GM23248 (cell line): ENCODE data around the gene AGAP1. TPM values are rescaled to one million over a fixed set of nuclear protein-coding genes. Genes with fewer than 3 reads are reported as not detected.
A peak's percentile ranks its signal among the peaks of the same experiment; 100 is the strongest.

Source experiments
- DNase-seq: peaks from one replicate; pipeline ENCODE4 v3.0.0-alpha.2; 2015
- H2AFZ ChIP-seq: fragments of 200-600 bp; sonication (generic); 2 replicates; pipeline ENCODE4 v1.6.1; 2016; ENCODE audit warnings: antibody characterized with exemption
- H3F3A ChIP-seq: fragments of 200-600 bp; sonication (generic); 2 replicates; pipeline ENCODE4 v1.6.1; 2016; ENCODE audit warnings: mild to moderate bottlenecking, antibody characterized with exemption, mixed run types; ENCODE audit not compliant: insufficient read depth
- H3K27ac ChIP-seq: fragments of 200-600 bp; sonication (generic); 2 replicates; pipeline ENCODE4 v1.5.1; 2016; ENCODE audit warnings: mild to moderate bottlenecking
- H3K27me3 ChIP-seq: fragments of 200-600 bp; sonication (generic); replicated peaks from 2 replicates; pipeline ENCODE4 v1.6.1; 2016; ENCODE audit warnings: mild to moderate bottlenecking; ENCODE audit not compliant: insufficient read depth
- H3K36me3 ChIP-seq: fragments of 200-600 bp; sonication (generic); 2 replicates; pipeline ENCODE4 v1.6.1; 2016; ENCODE audit warnings: low read depth, mild to moderate bottlenecking
- H3K4me1 ChIP-seq: fragments of 200-600 bp; sonication (generic); 2 replicates; pipeline ENCODE4 v1.6.1; 2016; ENCODE audit warnings: mild to moderate bottlenecking; ENCODE audit not compliant: insufficient read depth
- H3K4me2 ChIP-seq: fragments of 200-600 bp; sonication (generic); one replicate; pipeline ENCODE4 v1.6.1; 2016; ENCODE audit warnings: mild to moderate bottlenecking; ENCODE audit not compliant: unreplicated experiment
- H3K4me3 ChIP-seq: fragments of 200-600 bp; sonication (generic); 2 replicates; pipeline ENCODE4 v1.5.1; 2016; ENCODE audit warnings: mild to moderate bottlenecking
- H3K79me2 ChIP-seq: fragments of 200-600 bp; sonication (generic); 2 replicates; pipeline ENCODE4 v1.6.1; 2016; ENCODE audit warnings: mild to moderate bottlenecking; ENCODE audit not compliant: insufficient read depth
- H3K9ac ChIP-seq: fragments of 200-600 bp; sonication (generic); 2 replicates; pipeline ENCODE4 v1.6.1; 2016; ENCODE audit warnings: mild to moderate bottlenecking
- H3K9me2 ChIP-seq: fragments of 200-600 bp; sonication (generic); 2 replicates; pipeline ENCODE4 v1.6.1; 2016; ENCODE audit warnings: mixed run types, mild to moderate bottlenecking, moderate library complexity; ENCODE audit not compliant: insufficient read depth
- H3K9me3 ChIP-seq: fragments of 200-600 bp; sonication (generic); one replicate; pipeline ENCODE4 v1.6.1; 2017; ENCODE audit warnings: low read depth
- H4K20me1 ChIP-seq: fragments of 200-600 bp; sonication (generic); 2 replicates; pipeline ENCODE4 v1.6.0; 2016; ENCODE audit not compliant: insufficient read depth
- EZH2 ChIP-seq: fragments of 200-600 bp; sonication (generic); IDR thresholded peaks from 2 replicates; pipeline ENCODE4 v1.6.1; 2018; ENCODE audit warnings: antibody characterized with exemption, mild to moderate bottlenecking; ENCODE audit not compliant: insufficient read depth, poor library complexity, severe bottlenecking
- EZH2phosphoT487 ChIP-seq: fragments of 200-600 bp; sonication (generic); IDR thresholded peaks from 2 replicates; pipeline ENCODE4 v1.6.1; 2018; ENCODE audit warnings: antibody characterized with exemption, moderate library complexity, mild to moderate bottlenecking, low read depth; ENCODE audit not compliant: insufficient read depth
- WGBS, 2 experiments: methylation state at CpG; one replicate each; pipeline ENCODE4 v1.1.6; 2015 to 2017; ENCODE audit warnings: low lambda C conversion rate in 2 of 2, low coverage in 1 of 2; ENCODE audit errors: missing lambda C conversion rate in 2 of 2; 5-methylcytosine and 5-hydroxymethylcytosine counted together
- in situ Hi-C: fragments of 300-500 bp; cut with MboI; formaldehyde crosslinking; loops from 2 replicates; pipeline ENCODE4 v1.15.0; 2020
- polyA plus RNA-seq: library from polyadenylated mRNA; unstranded; fragments of >200 nt; fragmentation: Nextera tagmentation; extraction: Ambion mirVana; gene quantifications from 2 replicates; pipeline ENCODE4 v1.2.1, GENCODE V29; 2016
- total RNA-seq: library from RNA; depleted of rRNA; stranded (reverse); fragments of >200 nt; shearing (Covaris generic); gene quantifications from 2 replicates; pipeline ENCODE4 v1.2.3, GENCODE V29; 2014

AGAP1 gene
- total and polyA plus RNA-seq, 2 experiments from 2014 or later, result 2.2 to 9.9 TPM

DNA sequence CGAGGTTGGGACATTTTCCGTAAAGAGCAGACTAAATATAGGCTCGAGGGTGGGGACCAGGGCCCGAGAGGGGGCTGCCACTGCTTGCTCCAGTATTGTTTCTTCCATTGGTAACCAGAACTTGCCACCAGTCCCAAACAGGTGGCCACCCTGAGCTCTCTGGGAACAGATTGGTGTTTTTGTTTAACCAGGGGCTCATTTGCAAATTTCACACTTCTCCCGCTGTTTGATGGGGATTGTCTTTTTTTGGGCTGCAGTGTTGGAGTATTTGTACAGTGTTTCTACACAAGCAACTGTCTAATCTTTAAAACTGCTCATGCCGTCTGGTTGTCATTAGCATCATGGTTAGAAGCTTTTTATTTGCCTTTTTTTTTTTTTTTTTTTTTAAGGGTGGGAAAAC is 8.5 kb downstream of the AGAP1 start:
- Histone ChIP-seq H3K9ac (no peak overlapping the region), H4K20me1 (0 out of 2 replicates have a peak, but pooled peaks cover 16% of the 10 kb centered on the region), H3K27ac (no peak overlapping the region), H3F3A (peaks cover 5% of the 10 kb centered on the region), H2AFZ (no peak overlapping the region), H3K27me3 (no peaks in the 10 kb centered on the region), H3K4me3 (no peak overlapping the region), H3K9me3 (no peaks in the 10 kb centered on the region), H3K9me2 (no peaks in the 10 kb centered on the region), H3K36me3 (no peaks in the 10 kb centered on the region), H3K4me1 (peaks cover 12% of the 10 kb centered on the region), H3K4me2 (no peak overlapping the region), H3K79me2 (peaks cover 100% of the 10 kb centered on the region)
- in situ Hi-C loops, result no loop called here
- no peak for DNase-seq
- 78 to 81% methylated on average over 6 of the region's 6 CpGs for WGBS, 2 experiments
- no peak for TF ChIP-seq EZH2phosphoT487
- TF ChIP-seq EZH2, result no peak

DNA sequence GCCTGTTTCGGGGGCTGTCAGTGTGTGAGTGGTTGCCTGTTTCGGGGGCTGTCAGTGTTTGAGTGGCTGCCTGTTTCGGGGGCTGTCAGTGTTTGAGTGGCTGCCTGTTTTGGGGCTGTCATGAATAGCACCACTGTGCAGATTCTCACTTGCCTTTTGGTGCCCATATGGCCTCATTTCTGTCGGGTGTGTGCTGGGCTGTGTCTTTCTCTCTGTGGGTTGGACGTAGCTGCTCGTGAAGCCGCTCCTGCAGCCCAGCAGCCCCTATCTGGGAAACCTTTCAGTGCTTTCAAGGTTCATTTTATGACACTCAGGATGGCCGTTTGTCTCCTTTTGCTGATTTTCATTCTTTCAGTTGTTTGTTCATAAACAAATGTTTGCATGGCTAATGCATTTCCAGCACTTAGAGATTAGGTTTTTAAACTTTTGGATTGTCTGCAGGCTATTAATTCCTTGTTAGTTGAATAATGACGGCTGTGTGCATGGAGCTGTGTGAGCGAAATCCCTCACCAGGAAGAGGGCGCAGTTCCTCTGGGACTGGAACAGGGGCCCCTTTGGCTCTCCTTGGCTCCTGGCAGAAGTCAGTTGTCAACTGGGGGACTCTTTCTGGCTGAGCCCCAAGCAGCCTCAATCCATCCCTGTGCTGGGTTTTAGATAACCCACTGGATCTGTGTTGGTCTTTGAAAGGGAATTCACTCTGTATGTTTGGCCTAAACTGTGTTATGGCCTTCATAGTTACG is 10.8 kb downstream of the AGAP1 start:
- H3K79me2 ChIP-seq, result peaks cover 100% of the 10 kb centered on the region
- H3K4me2 ChIP-seq, result no peak overlapping the region

DNA sequence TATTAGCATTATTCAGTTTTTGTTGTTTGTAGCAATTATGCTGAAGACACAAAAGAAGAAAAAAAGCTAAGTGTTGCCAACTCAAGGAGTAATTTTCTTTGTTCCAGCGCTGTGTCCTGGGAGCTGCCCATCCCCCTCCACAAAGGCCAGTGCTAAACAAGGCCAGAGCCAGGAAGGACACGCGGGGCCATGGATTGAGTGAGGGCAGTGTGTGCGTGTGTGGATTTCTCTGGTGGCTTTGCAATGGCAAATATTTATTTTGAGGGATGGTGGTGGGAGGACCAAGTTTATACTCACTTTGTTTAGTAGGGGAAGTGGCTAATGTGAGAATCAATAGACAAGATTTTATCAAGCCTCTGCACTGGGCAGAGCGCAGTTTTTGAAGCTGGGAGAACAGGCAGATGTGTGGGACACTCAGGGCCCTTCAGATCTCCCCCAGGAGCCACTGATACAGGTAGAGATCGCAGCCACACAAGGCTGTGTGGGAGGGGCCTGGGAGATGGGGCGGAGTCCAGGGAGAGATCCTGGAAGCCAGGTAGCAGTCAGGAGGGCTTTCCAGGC is 11.4 kb downstream of the AGAP1 start:
- DNase-seq, result no peak
- no peaks in the 10 kb centered on the region for H3K27me3 ChIP-seq
- H3K4me2 ChIP-seq, result no peak overlapping the region
- no peak overlapping the region for H3K4me3 ChIP-seq
- peaks cover 12% of the 10 kb centered on the region for H3K4me1 ChIP-seq
- no peaks in the 10 kb centered on the region for H3K36me3 ChIP-seq
- no peak overlapping the region for H3K27ac ChIP-seq
- TF ChIP-seq EZH2phosphoT487 (no peak), EZH2 (no peak)
- 96 to 99% methylated on average over 7 of the region's 7 CpGs for WGBS, 2 experiments
- peaks cover 100% of the 10 kb centered on the region for H3K79me2 ChIP-seq
- in situ Hi-C loops, result no loop called here
- no peak overlapping the region for H2AFZ ChIP-seq
- H3K9me3 ChIP-seq, result no peaks in the 10 kb centered on the region
- H3F3A ChIP-seq, result peaks cover 5% of the 10 kb centered on the region
- H3K9me2 ChIP-seq, result no peaks in the 10 kb centered on the region
- H3K9ac ChIP-seq, result no peak overlapping the region
- H4K20me1 ChIP-seq, result 0 out of 2 replicates have a peak, but pooled peaks cover 16% of the 10 kb centered on the region

More for the DNA sequence above, 10.8 kb downstream of the AGAP1 start:
- TF ChIP-seq EZH2phosphoT487, result no peak
- TF ChIP-seq EZH2, result no peak
- 90 to 92% methylated on average over 11 to 12 of the region's 12 CpGs for WGBS, 2 experiments
- Histone ChIP-seq H3K4me1 (peaks cover 12% of the 10 kb centered on the region), H3K9me3 (no peaks in the 10 kb centered on the region), H3K9me2 (no peaks in the 10 kb centered on the region), H3K27me3 (no peaks in the 10 kb centered on the region), H3K36me3 (no peaks in the 10 kb centered on the region), H3K9ac (no peak overlapping the region), H3K4me3 (no peak overlapping the region), H3K27ac (no peak overlapping the region), H3F3A (peaks cover 5% of the 10 kb centered on the region), H4K20me1 (0 out of 2 replicates have a peak, but pooled peaks cover 16% of the 10 kb centered on the region), H2AFZ (no peak overlapping the region)
- in situ Hi-C loops, result no loop called here
- DNase-seq, result no peak

DNA sequence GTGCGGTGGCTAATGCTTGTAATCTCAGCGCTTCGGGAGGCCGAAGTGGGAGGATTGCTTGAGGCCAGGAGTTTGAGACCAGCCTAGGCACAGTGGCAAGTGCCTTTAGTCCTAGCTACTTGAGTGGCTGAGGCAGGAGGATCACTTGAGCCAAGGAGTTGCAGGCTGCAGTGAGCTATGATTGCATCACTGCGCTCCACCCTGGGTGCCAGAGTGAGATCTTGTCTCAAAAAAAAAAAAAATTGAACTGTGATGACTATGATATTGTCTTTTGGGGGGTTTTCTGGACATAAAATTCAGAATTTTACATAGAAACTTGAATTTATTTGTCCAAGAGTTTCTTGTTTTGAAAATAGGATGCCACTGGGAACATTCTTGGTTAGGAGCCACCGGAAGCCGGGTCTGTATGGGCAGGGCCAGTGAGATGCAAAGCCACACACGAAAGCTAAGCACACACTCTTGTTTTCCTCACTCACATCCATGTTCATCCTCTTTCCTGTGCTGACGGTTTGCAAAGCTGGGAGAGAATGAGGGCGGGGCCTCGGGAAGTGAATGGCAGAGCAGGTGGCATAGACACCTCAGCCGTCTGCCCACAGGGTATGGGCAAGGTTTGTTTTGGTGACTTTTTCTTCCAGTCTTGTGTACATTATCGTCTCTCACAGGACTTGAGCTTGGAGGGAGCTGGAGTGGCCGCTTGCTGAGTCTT is 12.6 kb downstream of the AGAP1 start:
- 91 to 93% methylated on average over 14 of the region's 14 CpGs for WGBS, 2 experiments
- H3K27me3 ChIP-seq, result no peaks in the 10 kb centered on the region
- no peak overlapping the region for H3K4me3 ChIP-seq
- H3K9ac ChIP-seq, result no peak overlapping the region
- peaks cover 97% of the 10 kb centered on the region for H3K79me2 ChIP-seq
- TF ChIP-seq EZH2 (no peak), EZH2phosphoT487 (no peak)
- no peaks in the 10 kb centered on the region for H3K9me2 ChIP-seq
- H3K4me2 ChIP-seq, result no peak overlapping the region
- DNase-seq, result peak; percentile 54
- H3K4me1 ChIP-seq, result peaks cover 4% of the 10 kb centered on the region
- no peaks in the 10 kb centered on the region; the same call in 1 of the 2 replicates for H3F3A ChIP-seq
- 0 out of 2 replicates have a peak, but pooled peaks cover 6% of the 10 kb centered on the region for H4K20me1 ChIP-seq
- no peak overlapping the region for H2AFZ ChIP-seq
- no peaks in the 10 kb centered on the region for H3K9me3 ChIP-seq
- H3K36me3 ChIP-seq, result no peaks in the 10 kb centered on the region
- H3K27ac ChIP-seq, result no peak overlapping the region
- in situ Hi-C loops, result no loop called here
